HG03469 (cell line): ENCODE measurements around the gene PRICKLE1.

ENCODE experiments used
- ATAC-seq: cut with Tn5 transposase; IDR thresholded peaks from one replicate; pipeline ENCODE4 v1.9.1; 2021; ENCODE audit warnings: mild to moderate bottlenecking, moderate library complexity, moderate number of reproducible peaks; ENCODE audit not compliant: unreplicated experiment

Gene PRICKLE1

DNA sequence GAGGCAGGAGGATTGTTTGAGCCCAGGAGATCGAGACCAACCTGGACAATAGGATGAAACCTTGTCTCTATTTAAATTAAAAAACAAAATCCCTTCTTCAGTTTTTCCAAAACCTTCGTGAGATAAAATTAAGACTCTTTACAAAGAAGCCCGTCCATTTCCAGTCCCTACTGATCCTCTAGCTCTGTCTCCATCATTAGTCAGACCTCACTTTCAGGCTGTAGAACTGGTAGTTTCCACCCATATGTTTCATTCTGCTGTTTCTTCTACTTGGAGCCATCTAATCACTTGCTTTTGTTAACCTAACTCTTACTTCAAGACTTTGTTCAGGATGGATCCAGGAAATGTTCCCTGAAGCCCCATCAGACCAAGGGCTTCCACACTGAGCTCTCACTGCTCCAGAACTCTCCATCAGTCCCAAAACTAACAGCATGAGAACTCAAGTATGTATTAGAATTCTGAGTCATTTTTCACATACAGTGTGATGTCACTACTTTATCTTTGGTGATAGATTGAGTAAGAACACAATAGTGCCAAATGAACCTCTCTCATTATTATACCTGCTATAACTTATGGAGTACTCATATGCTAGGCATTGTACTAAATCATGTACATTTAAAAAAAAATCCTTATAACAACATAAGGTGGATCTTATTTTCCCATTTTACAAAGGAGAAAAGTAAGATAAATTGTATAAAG, 90.8 kb downstream of the PRICKLE1 start:
- ATAC-seq, result no peak

DNA sequence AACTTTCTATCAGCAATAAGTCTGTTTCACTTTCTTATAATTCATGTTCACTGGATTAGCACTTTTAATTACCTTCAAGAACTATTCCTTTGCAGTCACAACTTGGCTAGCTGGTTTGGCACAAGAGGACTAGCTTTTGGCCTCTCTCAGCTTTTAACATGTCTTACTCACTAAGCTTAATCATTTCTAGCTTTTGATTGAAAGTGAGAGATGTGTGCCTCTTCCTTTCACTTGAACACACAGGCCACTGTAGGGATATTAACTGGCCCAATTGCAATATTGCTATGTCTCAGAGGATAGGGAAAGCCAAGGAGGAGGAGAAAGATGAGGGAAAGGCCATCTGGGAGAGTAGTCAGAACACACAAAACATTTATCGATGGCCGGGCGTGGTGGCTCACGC, 92.7 kb downstream of the PRICKLE1 start:
- no peak for ATAC-seq

GRCh38 chr12:42495244-42495643, 94.3 kb downstream of the PRICKLE1 start:
- ATAC-seq, result no peak

DNA sequence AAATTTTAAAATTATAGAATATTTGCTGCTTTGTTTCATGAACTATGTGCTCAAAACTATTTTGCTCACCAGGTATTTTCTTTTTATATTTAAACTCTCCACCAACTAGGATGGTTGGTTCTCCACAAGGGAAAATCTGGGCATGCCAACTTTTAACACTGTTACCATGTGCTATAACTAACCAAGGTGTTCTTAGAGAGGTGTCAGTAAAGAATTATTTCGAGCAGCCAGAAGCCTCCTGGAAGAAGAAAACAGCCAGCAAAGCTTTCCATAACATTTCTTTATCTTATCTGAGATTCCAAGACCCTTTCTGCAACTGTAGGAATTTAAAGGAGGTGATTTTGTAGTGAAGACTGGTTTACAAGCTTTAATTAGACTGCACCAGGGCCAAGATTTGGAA, 97.3 kb downstream of the PRICKLE1 start:
- no peak for ATAC-seq

GRCh38 chr12:42490261-42490842, 99.2 kb downstream of the PRICKLE1 start:
- no peak for ATAC-seq

GRCh38 chr12:42486407-42486806, 103.1 kb downstream of the PRICKLE1 start:
- no peak for ATAC-seq

DNA sequence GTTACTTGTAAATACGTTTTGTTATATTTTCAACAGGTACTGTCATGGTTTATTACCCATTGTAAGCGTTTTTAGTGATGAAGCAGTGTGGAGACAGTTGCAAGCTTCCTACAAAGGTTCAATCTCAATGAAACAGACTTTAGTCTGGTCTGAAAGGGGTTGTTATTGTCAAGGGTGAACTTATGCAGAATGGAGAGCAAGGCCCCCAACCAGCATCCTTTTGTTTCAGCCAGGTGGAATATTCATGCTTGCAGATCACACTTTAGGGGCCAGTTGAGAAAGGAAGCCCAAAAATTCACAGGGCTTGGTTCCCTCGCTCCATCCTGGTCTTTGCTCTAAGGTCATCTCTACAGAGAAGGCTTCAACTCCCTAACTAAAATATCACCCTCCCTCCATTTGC, 103.7 kb downstream of the PRICKLE1 start:
- ATAC-seq, result no peak

GRCh38 chr12:42484996-42485395, 104.5 kb downstream of the PRICKLE1 start:
- no peak for ATAC-seq

DNA sequence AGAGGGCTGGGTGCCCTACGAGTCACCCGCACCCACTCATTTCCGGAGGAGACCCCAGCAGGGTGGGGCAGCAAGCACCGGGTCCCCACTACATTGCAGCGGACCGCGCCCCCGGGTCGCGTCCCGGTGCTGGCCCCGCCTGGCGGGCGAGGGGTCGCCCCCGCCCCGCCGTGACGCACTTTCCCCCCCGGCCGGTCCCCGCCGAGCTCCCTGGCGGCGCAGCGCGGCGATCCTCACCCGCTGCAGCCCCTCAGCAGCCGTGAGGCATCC, 106.1 kb downstream of the PRICKLE1 start:
- ATAC-seq, result peak; percentile 12

DNA sequence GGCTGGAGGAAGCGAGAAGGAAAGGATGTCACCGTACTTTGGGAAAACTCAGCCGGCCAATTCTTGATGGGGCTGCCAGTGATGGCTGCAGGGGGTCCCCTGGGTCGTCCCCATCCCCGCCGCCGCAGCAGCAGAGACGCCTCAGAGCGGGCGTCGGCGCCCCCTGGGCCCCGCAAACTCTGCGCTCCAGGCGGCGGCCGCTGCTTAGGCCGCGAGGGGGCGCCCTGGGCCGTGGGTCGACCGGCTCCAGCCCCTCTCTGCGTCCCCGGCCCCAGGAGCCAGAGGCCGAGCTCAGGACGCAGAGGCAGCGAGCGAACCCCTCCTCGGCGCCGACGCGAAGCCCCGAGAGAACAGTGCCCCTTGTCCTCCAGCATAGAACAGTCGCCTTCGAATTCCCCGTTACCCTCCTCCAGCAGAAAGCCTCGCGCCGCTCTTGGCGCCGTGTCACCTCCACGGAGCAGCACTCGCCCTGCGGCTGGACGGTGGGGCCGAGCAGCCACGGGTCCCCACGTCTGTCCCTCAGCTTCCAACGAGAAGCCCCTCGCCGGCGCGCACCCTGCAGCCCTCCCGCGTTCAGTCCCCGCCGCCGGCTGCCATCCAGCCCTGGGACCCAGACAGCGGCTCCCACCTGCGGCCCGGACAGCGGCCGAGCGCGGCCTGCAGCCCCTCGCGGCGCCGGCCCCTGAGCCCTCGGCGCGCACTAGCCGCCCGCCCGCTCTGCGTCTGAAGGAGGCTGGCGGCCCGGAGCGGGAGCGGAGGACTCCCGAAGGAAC, 106.6 kb downstream of the PRICKLE1 start:
- peak; percentile 41 for ATAC-seq

DNA sequence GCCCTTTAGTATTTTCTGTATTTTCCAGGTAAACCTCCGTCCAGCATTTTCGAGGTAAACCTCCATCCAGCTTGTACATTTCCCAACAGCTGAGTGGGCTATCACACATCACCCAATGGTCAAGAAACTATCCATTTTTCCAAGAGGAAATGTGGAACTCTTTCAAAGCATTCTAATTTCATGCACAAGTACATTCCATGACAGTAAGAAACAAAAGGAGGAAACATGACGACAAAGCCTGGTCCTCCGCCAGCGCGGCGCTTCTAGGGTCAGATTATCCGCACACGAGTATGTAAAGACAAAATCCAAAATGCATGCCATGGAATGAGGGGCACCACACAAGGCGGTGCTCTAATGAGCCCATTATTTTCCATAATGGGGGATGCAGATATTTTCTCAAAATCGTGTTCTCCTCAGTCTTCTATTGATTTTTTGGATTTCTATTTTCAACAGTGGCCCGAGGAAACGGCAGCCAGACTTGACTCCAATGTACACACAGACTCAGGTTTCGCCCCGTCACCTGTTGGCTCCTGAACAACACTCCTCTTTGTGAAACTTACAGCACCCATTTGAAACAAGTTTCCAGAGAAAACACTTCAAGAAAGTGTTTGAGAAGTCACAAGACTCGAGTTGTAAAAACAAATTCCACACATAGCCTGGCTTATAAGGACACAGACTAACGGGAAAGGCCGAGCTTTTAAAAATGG, 107.4 kb downstream of the PRICKLE1 start:
- ATAC-seq, result no peak

GRCh38 chr12:42481368-42481767, 108.2 kb downstream of the PRICKLE1 start:
- no peak for ATAC-seq

GRCh38 chr12:42477941-42478340, 111.6 kb downstream of the PRICKLE1 start:
- no peak for ATAC-seq

DNA sequence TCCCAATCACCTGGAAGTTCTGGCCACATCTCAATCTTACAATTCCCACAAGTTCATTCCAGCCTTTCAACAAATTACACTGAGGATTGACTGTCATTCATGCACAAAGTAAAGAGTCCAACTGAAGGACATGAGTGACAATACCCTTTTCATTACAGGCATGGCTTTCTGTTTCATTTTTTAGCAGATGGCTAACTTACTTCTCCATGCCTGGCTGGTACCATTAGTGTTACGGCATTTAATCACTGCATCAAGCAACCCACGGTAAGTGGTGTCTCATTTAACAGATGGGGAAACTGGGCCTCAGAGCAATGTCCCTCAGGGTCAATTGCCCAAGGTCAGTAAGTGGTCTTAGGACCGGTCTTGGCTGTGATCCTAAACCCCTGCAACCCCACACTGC, 114.4 kb downstream of the PRICKLE1 start:
- peak; percentile 31 for ATAC-seq

DNA sequence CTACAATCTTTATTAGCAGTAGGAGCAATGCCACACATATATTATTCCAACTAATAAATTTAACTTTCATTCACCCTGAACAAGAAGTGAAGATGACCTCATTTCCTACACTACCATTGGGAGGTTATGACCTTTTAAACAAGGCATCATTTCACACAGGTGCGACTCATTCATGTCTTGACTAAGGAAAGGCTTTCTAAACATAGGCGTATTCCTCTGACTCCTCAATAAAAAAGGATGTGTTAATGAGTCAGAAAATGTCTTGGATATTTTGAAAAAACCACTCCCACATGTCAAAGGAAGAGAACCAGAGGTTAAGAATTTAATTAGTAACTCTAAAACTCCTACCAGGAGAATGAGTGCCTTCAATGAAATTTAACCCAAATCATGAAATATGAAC, 115.2 kb downstream of the PRICKLE1 start:
- ATAC-seq, result no peak

DNA sequence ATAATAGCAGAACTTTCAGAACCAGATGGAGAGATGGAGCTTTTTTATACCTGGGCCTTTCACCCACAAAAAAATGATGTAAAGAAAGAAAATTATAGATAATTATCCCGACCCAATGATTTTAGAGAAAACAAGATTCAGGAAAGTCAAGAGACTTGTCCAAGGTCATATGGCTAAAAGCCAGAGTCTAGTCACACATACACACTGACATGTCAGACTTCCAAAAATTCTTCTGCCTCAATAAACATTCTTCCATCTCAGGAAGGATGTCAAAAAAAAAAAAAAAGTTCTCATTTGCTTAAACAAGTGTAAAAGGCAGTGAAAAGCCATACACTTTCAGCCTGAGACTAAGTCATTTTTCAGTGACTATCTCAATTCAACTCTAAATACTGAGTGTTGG, 116.0 kb downstream of the PRICKLE1 start:
- ATAC-seq, result no peak

DNA sequence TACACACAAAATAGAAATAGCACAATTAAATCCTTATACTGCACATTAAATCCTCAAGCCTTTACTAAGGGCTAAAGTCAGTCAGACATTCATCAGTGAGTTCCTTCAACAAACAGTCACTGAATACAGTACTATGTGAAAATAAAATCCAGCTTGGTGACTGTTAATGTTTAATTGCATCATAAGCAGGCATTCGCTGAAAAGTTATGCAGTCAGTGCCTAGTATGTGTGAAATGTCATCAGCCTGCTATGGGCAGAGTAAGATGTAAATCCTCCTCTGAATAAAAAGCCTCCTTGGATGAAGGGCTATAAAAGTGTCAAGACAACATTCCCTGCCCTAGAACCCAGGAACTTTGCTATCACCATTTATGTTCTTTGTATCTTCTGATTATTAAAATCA, 116.4 kb downstream of the PRICKLE1 start:
- no peak for ATAC-seq

GRCh38 chr12:42472376-42472775, 117.2 kb downstream of the PRICKLE1 start:
- ATAC-seq, result no peak

DNA sequence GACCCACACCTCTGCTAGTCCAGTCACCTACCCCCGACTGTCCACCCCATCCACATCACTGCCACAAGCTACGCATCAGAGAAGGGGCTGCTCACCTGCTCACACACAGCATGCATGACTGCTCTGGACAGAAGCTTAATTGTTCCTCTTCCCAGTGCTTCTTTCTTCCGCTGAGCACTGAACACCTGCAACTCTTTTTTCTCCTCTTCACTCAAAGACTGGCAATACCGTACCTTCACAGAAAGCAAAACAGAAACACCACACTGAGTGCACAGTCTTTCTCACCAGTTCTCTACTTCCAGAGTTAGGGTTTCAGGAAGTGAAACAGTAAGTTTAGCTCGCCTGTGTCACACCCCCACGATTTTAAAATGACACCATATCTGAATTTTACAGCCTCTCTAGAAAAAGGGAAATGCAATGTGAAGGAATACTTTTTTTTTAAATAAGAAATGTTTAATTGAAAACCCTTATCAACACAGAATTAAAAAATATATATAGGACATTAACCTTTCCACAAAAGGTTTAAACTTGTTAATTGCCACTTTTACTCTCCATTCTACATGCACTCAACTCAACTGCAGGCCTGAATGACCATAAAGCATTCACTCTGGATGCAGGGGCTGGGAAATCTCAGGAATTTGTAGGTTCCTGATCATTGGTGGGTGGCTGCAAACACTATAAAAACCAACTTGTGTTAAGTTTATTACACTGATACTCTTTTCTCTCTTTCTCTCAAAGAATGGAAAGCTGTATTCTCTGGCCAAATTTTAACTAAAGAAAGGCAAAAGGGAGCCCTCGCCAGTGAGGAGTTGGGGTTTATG, 120.0 kb downstream of the PRICKLE1 start:
- peak; percentile 98 for ATAC-seq

- no peak for ATAC-seq
Measured at GRCh38 chr12:42468921-42469320, 120.6 kb downstream of the PRICKLE1 start.

GRCh38 chr12:42468341-42468821, 121.2 kb downstream of the PRICKLE1 start:
- ATAC-seq, result no peak
